Ishikawa (cell line): Measurements from ENCODE around the gene UNC5C.

Experiments
- EGR1 ChIP-seq: IDR thresholded peaks from 2 replicates; pipeline ENCODE4 v1.6.1; 2012
- EP300 ChIP-seq: IDR thresholded peaks from 2 replicates; pipeline ENCODE4 v1.6.1; 2012; ENCODE audit warnings: borderline replicate concordance
- FOXM1 ChIP-seq: IDR thresholded peaks from 2 replicates; pipeline ENCODE4 v1.6.1; 2012; ENCODE audit warnings: low read depth, borderline replicate concordance
- RAD21 ChIP-seq: IDR thresholded peaks from 2 replicates; pipeline ENCODE4 v1.6.1; 2012; ENCODE audit warnings: low read depth
- TAF1 ChIP-seq: IDR thresholded peaks from 2 replicates; pipeline ENCODE4 v1.6.1; 2012; ENCODE audit warnings: low read depth, mild to moderate bottlenecking
- YY1 ChIP-seq: IDR thresholded peaks from 2 replicates; pipeline ENCODE4 v1.6.1; 2012; ENCODE audit warnings: low read depth
- ZBTB7A ChIP-seq: IDR thresholded peaks from 2 replicates; pipeline ENCODE4 v1.6.1; 2012; ENCODE audit warnings: low read depth

DNA sequence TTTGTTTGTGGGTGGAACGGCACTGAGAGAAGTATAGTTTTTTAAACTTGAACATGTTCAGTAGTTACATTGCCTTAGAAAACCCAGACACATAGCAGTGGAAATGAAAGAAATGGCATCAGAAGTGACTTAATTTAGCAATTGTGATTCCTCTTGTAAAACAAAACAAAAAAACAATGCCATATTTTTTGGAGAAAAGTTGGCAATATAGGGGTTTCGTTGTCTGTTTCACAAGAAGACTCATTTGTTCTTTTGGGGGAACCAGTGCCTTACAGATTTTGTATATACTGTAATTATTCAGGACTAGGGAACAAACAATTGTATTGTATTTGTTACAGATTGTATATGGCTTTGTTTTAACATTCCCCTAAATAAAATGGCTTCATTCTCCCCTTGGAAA, 390.7 kb downstream of the UNC5C start:
- no peak for TF ChIP-seq EGR1
- no peak for TF ChIP-seq FOXM1
- no peak for TF ChIP-seq YY1
- no peak for TF ChIP-seq ZBTB7A
- TF ChIP-seq EP300 = no peak
- no peak for TF ChIP-seq RAD21
- no peak for TF ChIP-seq TAF1
